ENCODE data around the gene TMC5.

DNA sequence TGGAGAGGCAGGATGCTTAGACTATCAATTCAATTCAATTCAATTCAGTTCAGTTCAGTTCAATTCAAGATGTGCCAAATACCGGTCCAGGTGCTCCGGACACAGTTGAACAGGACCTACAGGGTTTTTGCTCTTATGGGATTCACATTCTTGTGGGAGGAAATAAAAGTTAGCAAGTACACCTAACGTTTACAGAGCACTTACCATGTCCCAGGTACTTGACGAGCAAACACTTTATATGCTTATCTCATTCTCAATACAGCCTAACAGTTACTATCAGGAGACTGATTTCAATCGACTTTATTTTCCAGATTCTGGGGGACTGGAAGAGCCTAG is 104.7 kb downstream of the TMC5 start:
- TF ChIP-seq POLR2A (IDR thresholded peaks at IDR 0.05): no peak
- TF ChIP-seq, protein P1, sequence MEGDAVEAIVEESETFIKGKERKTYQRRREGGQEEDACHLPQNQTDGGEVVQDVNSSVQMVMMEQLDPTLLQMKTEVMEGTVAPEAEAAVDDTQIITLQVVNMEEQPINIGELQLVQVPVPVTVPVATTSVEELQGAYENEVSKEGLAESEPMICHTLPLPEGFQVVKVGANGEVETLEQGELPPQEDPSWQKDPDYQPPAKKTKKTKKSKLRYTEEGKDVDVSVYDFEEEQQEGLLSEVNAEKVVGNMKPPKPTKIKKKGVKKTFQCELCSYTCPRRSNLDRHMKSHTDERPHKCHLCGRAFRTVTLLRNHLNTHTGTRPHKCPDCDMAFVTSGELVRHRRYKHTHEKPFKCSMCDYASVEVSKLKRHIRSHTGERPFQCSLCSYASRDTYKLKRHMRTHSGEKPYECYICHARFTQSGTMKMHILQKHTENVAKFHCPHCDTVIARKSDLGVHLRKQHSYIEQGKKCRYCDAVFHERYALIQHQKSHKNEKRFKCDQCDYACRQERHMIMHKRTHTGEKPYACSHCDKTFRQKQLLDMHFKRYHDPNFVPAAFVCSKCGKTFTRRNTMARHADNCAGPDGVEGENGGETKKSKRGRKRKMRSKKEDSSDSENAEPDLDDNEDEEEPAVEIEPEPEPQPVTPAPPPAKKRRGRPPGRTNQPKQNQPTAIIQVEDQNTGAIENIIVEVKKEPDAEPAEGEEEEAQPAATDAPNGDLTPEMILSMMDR (IDR thresholded peaks at IDR 0.05): no peak
